G401 (cell line): ENCODE results near the gene NLN. TPM values are rescaled to one million over a fixed set of nuclear protein-coding genes. Genes with fewer than 3 reads are reported as not detected.
"Not testable (repeated sequence)": the region's sequence is repeated elsewhere in the genome, so short reads cannot be mapped to it uniquely, and the experiment has no call there.

Source experiments
- DNase-seq: peaks from one replicate; pipeline ENCODE4 v3.0.0-alpha.2; 2015; ENCODE audit warnings: low spot score
- in situ Hi-C: cut with HindIII; loops from 2 replicates; pipeline ENCODE4 v1.10.0; 2016; ENCODE audit warnings: low sequenced_read_pairs, mixed read lengths
- total RNA-seq: library from RNA; depleted of rRNA; stranded (reverse); fragments of >200 nt; shearing (Covaris generic); gene quantifications from 2 replicates; pipeline ENCODE4 v1.2.3, GENCODE V29; 2014

The NLN gene
- total RNA-seq, 1 experiment from 2014 or later = 81.4 TPM

- no peak for DNase-seq
- in situ Hi-C loops = no loop called here
Measured at GRCh38 chr5:65767565-65767964, 45.6 kb downstream of the NLN start.

- in situ Hi-C loops = no loop called here
- DNase-seq = no peak
Measured at GRCh38 chr5:65768723-65769346, 46.8 kb downstream of the NLN start.

GRCh38 chr5:65769539-65769938 is 47.5 kb downstream of the NLN start:
- in situ Hi-C loops = no loop called here
- no peak for DNase-seq

GRCh38 chr5:65771266-65771665 is 49.3 kb downstream of the NLN start:
- no peak for DNase-seq
- in situ Hi-C loops = no loop called here

- in situ Hi-C loops, DNase-seq: not testable (repeated sequence)
Measured at GRCh38 chr5:65772963-65773362, 51.0 kb downstream of the NLN start.

- in situ Hi-C loops = no loop called here
- no peak for DNase-seq
Measured at GRCh38 chr5:65774346-65774745, 52.3 kb downstream of the NLN start.

- no peak for DNase-seq
- in situ Hi-C loops = no loop called here
Measured at GRCh38 chr5:65775476-65775875, 53.5 kb downstream of the NLN start.

GRCh38 chr5:65776441-65777141 is 54.6 kb downstream of the NLN start:
- in situ Hi-C loops = no loop called here
- no peak for DNase-seq

GRCh38 chr5:65778126-65778525 is 56.1 kb downstream of the NLN start:
- in situ Hi-C loops = no loop called here
- DNase-seq = no peak

GRCh38 chr5:65779643-65780042 is 57.6 kb downstream of the NLN start:
- DNase-seq = no peak
- in situ Hi-C loops = no loop called here

GRCh38 chr5:65788296-65788695 is 66.3 kb downstream of the NLN start:
- in situ Hi-C loops, DNase-seq: not testable (repeated sequence)

- no peak for DNase-seq
- in situ Hi-C loops = no loop called here
Measured at GRCh38 chr5:65790371-65791163, 68.6 kb downstream of the NLN start.

- in situ Hi-C loops = no loop called here
Measured at GRCh38 chr5:65791712-65792673, 70.0 kb downstream of the NLN start.

GRCh38 chr5:65796269-65796668 is 74.3 kb downstream of the NLN start:
- in situ Hi-C loops = no loop called here
- no peak for DNase-seq

More at GRCh38 chr5:65791712-65792673, 70.0 kb downstream of the NLN start:
- DNase-seq = peak; percentile 14

GRCh38 chr5:65796751-65797316 is 74.8 kb downstream of the NLN start:
- no peak for DNase-seq
- in situ Hi-C loops = no loop called here

- DNase-seq = no peak
- in situ Hi-C loops = no loop called here
Measured at GRCh38 chr5:65797481-65797880, 75.5 kb downstream of the NLN start.

- in situ Hi-C loops = no loop called here
- DNase-seq = no peak
Measured at GRCh38 chr5:65799857-65800256, 77.9 kb downstream of the NLN start.

- DNase-seq = no peak
- in situ Hi-C loops = no loop called here
Measured at GRCh38 chr5:65800775-65801174, 78.8 kb downstream of the NLN start.

GRCh38 chr5:65801352-65801783 is 79.4 kb downstream of the NLN start:
- DNase-seq = peak; percentile 14
- in situ Hi-C loops = no loop called here
